GM04504 (cell line): ENCODE data around the gene C14orf180.

Experiments used
- DNase-seq: peaks from one replicate; pipeline ENCODE4 v3.0.0-alpha.2; 2012; ENCODE audit warnings: low read depth

C14orf180 gene

DNA sequence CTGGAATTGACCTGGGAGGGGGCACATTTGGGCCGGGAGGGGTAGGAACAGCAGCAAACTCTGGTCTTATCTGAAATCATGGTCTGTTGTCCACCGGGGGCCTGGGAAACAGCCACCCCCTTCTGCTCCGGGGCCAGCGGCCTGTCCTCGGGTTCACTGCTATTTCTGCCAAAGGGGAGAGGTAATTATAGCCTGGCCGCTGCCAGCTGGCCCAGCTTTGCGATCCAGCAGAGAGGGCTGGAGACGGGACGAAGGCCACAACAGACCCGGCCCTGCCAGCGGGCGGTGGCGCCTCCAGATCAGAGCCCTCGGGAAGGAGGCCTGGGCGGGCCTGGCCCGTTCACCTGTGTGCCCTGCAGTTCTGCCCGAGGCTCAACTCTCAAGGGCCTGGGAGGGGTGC lies at the start of gene C14orf180:
TSS of gene C14orf180 (plus strand) at position 258 of the 400 bp plus-strand sequence. CDS start 6,667 bp downstream, outside the sequence.
- no peak for DNase-seq

- DNase-seq, result no peak
These were observed 48.9 kb upstream of the C14orf180 start for GRCh38 chr14:104530646-104531045.

- no peak for DNase-seq
These were observed 48.0 kb upstream of the C14orf180 start for GRCh38 chr14:104531421-104532190.

DNA sequence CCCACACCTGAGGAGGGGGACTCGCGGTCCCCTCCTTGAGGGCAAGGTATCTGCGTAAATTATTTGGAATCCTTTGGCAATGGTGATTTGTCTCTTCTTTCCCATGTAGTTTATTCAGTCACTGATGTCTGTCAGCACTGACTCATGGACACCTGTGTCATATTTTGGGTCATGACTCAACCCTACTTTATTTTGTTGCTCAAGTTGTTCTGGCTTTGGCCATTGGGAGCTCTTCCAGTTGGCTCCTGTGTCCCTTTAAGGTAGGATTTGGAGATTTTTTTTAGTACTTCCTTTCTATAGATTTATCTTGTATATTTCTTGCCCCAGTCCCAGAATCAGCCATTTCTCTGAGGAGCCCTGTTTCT lies 47.4 kb upstream of the C14orf180 start:
- DNase-seq, result no peak

DNA sequence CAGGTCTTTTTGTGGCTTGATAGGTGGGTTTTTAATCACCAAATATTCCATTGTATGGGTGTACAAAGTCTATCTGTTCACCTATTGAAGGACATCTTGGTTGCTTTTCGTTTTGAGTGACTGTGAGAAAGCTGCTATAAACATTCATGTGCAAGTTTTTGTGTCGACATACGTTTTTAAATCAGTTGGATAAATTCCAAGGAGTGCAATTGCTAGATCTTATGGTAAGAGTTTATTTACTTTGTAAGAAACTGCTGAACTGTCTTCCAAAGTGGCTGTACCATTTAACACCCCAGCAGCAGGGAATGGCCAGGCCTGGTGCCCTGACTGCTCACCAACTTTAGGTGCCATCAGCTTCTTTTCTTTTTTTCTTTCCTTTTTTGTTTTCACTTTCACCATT lies 45.5 kb upstream of the C14orf180 start:
- DNase-seq, result no peak

- DNase-seq, result no peak
These were observed 42.5 kb upstream of the C14orf180 start for GRCh38 chr14:104536942-104537612.

GRCh38 chr14:104537613-104537988 lies 42.0 kb upstream of the C14orf180 start:
- DNase-seq, result no peak

- no peak for DNase-seq
These were observed 37.6 kb upstream of the C14orf180 start for GRCh38 chr14:104541905-104542465.

- DNase-seq, result no peak
These were observed 36.4 kb upstream of the C14orf180 start for GRCh38 chr14:104542871-104543830.

DNA sequence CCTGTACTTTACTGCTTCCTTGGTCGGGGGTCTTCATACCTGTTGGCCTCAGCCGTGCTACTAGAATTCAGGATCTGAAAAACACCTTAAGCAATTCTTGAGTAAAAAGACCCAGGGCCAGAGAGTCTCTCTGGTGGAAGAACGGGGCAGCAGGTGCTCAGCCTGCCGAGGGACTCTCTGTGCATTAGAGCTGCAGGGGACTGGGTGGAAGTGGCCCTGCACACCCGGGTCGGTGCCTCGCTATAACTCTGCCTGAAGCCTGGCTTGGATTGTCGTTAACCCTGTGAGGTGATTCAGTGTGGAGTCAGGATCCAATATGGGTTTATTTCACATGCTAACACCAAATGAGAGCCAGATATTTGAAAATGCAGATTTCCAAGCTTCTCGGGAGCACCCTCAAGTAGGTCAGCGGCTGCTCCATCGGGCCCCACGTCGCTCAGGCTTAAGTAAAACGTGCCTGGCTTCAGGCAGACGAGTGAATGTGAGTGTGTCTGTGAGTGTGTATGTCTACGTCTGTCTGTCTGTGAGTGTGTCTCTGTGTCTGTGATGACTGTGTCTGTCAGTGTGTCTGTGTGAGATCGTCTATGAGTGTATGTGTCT lies 35.1 kb upstream of the C14orf180 start:
- no peak for DNase-seq

GRCh38 chr14:104545151-104545941 lies 34.2 kb upstream of the C14orf180 start:
- DNase-seq, result no peak

DNA sequence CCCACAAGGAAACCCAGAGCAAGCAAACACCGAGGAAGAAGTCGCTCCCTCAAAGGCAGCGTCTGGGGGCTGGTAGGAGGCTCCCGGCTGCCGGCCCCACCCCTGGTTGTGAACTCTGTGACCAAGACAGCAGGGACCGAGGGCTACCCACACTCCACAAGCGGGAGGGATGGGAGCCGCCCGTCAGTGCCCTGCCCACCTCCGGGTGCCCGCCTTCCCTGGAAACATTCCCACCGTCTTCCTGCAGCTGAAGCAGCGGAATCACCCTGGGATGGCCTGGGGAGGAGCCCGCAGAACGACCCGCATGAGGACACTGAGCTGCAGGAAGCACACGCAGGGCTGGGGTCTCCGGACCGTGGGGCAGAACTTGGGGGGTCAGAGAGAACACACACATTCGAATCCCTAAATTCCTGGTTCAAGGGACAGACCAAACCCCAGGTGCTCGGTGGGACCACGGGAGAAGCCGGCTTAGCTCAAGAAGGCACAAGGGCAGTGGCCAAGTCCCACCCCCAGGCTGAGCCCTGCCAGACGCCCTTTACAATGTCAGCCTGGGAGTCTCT lies 33.5 kb upstream of the C14orf180 start:
- no peak for DNase-seq

DNA sequence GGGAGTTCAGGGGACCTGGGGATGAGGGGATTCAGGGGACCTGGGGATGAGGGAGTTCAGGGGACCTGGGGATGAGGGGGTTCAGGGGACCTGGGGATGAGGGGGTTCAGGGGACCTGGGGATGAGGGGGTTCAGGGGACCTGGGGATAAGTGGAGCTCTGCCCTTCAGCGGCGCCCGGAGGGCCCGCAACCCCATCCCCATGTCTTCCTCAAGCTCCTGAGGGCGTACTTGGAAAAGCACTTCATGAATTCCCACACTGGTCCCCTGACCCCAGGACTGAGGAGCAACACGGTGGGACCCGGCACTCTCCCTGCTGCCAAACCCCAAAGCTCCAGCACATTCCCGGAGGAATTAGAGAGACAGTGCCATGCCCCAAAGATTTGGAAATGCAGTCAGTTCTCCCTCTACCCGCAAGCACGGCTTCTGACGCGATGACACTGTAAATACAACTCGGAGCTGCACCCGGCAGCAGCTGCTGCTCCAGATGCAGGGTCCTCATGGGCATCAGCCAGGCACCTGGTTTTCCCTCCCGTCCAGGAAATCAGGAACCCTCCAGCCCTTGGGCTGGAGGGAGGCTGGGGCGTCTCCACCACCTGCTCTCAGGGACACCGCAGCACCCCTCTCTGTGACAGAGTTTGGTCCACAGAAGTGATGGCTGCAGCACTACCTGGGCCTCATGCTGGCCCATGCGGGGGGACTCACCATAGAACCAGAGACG lies 32.8 kb upstream of the C14orf180 start:
- DNase-seq, result no peak

DNA sequence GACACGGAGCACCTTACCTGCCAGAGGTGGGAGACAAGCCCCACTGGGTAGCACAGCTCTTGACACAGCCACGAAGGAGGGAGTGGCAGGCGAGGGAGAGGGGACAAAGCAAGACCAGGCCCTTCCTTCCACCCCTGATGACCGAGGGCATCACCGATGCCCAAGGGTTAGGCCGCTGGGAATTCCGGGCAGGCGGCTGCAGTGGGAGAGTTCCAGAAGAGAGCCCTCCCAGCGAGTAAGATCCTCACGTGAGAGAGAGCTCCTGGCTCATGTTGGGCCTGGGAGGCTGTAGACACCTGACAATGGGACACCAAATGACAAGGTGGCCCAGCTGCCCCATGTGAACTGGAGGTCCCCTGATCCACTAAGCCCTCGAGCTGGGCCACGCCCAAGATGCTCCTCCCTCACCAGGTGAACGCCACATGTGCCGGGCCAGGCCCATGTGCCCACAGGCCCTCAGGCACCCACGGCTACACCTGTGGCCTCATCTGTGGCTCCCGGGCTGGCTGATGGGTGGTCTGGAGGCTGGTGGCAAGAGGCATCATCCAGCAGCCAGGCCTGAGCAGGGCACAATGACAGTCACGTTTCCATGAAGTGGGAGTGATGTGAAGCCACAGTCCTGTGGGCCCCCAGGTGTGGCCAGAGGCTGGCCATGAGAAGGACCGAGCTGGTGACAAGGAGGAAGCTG lies 32.1 kb upstream of the C14orf180 start:
- DNase-seq, result no peak

- no peak for DNase-seq
These were observed 31.4 kb upstream of the C14orf180 start for GRCh38 chr14:104547998-104548700.

GRCh38 chr14:104548802-104549535 lies 30.6 kb upstream of the C14orf180 start:
- DNase-seq, result no peak

GRCh38 chr14:104549536-104550339 lies 29.8 kb upstream of the C14orf180 start:
- no peak for DNase-seq
